ENCODE data around the gene NDUFA12.

The NDUFA12 gene

GRCh38 chr12:94980577-94980976 lies 22.9 kb downstream of the NDUFA12 start:
- DNase-seq (ENCODE audit: low spot score), result no peak

GRCh38 chr12:94979941-94980340 lies 23.6 kb downstream of the NDUFA12 start:
- DNase-seq (ENCODE audit: low spot score), result no peak

DNA sequence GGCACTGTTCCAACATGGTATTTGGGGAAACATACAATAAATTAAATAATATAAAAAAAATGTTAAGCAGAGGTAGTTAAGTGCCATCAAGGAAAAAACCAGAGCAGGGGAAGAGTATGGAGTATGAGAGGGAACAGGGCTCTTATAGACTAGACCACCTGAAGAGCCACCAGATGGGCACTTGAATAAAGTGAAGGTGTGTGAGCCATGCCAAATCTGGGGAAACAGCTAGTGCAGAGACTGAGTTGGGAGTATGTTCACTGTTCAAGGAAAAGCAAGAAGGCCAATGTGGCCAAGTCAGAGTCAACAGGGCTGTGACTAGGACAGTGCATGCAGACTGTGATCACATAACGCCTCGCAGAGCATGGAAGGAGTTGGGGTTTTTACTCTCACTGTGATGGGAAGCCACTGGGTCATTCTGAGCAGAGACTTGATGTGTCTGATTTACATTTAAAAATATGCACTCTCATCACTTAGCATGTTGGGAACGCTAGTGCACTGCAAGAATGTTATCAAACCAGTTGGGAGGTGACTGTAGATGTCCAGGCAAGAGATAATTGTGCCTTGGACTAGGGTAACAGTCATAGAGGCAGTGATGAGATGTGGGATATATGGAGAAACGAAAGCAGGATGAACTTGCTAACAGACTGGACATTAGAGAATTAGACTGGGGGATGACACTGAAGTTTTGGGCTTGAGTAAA lies 25.6 kb downstream of the NDUFA12 start:
- DNase-seq (ENCODE audit: low spot score), result no peak

GRCh38 chr12:94973221-94973620 lies 30.3 kb downstream of the NDUFA12 start:
- no peak for DNase-seq (ENCODE audit: low spot score)

DNA sequence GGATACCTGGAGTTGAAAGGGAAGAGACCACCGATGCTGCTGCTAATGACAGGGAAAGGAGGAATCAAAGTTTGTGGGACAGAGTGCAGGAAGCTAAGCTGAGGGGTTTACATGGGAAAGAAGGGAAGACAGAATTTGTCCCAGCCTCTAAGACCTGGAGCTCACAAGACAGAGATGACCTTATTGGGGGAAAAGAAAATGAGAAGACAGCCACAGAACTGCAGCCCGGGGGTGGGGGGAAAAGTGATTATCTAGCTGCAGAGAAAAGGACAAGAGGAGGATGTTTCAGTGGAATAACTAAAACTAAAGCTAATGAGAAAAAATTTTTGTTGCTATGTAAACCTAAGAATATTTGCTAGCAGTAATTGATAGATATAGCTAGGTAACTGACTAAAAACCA lies 30.7 kb downstream of the NDUFA12 start:
- DNase-seq (ENCODE audit: low spot score), result no peak

GRCh38 chr12:94971923-94972322 lies 31.6 kb downstream of the NDUFA12 start:
- no peak for DNase-seq (ENCODE audit: low spot score)

DNA sequence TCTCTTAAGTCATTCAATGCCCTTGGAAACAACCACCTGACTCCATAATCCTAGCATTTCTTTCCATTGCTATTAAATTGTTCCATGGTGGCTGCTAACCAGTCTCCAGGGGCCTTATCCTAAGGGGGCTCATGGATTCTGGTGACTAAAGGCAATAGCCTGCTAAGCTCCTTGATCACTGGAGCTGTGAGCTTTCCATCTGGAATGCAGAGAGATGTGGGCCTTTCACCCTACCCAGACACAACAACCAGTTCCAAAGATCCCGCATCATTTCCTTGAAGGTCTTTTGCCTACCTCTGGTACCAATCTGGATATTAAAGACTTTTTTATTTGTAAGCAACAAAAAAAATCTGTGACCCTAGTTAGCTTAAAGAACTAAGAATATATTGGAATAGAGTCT lies 32.9 kb downstream of the NDUFA12 start:
- no peak for DNase-seq (ENCODE audit: low spot score)

DNA sequence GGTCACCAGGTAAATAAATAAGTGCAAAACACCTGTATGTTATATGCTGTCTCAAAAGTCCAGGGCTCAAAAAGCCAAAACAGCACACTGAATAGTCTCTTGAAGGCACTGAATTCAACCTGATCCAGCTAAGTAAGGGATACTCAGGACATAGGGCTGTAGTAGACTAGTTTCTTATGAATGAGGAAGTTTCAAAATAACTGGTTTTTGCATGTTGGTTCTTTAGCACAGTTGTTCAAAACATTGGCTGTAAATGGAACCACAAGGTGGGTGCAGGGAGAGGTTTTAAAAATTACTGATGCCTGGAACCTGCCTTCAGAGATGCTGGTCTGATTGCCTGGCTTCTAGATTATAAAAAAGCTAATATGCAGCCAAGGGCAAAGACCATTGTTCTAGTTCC lies 34.1 kb downstream of the NDUFA12 start:
- DNase-seq (ENCODE audit: low spot score), result no peak

- no peak for DNase-seq (ENCODE audit: low spot score)
These were observed 37.4 kb downstream of the NDUFA12 start for GRCh38 chr12:94965982-94966630.

- no peak for DNase-seq (ENCODE audit: low spot score)
These were observed 39.8 kb downstream of the NDUFA12 start for GRCh38 chr12:94963649-94964048.

DNA sequence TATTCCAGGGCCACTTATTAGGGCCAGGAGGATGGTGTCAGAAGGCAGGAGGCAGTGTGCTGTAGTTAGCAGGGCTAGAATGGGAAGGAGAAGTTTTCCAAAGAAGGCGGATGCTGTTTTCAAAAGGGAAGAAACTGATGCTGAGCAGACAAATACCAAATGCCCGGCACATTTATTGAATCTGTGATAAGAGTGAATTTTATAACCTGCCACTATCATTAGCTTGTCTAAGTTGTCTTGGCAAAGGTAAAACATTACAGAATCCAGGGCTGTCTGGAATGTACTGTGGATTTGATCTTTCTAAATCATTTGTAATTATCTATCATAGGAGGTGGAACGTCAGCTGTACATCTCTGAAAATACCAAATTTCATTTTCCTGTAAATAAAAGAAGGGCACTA lies 40.8 kb downstream of the NDUFA12 start:
- no peak for DNase-seq (ENCODE audit: low spot score)

DNA sequence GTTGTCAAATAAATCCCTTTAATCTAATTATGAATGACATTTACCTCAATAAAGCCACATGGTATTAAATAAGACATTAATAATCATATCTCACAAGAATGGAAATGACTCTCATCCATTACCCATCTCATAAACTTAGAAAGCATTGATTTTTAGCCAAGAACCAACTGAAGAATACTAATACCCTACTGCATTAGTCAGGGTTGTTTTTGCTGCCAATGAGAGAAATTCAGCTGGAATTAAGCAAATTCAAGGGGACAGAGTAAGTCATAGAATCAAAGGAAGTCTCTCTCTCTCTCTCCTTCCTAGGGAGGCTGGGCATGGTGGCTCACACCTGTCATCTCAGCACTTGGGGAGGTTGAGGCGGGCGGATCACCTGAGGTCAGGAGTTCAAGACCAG lies 41.6 kb downstream of the NDUFA12 start:
- DNase-seq (ENCODE audit: low spot score), result no peak

DNA sequence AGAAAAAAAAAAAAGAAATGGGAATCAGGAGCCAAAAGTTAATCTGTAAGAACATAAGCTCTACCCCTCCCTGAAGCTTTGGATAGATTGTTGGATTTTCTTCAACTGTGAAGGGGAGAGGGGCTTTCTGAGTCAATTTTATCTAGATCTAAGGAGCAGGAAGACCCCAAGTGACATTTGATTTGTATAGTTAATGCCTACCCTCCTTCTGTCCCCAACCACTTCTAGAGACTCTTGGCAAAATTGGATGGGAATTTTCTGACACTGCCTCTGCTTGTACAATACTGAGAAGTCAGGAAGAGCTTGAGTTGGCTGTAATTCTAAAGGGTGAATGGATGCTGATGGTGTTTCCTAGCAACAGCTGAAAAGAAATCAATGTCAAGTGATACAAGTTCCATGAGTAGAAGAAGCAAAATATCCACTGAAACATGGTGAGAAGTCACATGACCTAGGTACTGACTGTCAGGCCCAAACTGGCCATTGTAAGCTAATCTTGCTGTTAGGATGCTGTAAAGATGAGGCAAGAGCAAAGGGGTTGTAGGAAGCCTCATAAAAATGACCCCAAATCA lies 42.2 kb downstream of the NDUFA12 start:
- no peak for DNase-seq (ENCODE audit: low spot score)

DNA sequence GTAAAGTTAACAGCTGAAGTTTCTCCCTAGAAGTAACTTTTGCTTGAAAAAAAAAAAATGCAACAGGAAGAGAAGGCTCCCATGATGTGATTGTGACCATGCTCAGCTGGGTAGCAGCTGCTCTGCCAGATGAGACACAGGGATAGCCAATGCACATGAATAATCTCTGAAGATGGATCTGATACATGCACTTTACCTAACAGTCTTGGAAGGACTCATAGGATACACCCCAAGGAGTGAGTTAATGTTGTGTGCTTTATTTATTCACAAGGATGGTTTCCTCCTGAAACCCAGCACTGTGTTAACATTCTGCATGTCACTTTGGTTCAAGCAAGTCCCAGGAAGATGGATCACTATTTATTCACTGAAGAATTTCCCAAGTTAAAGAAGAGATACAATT lies 46.5 kb downstream of the NDUFA12 start:
- no peak for DNase-seq (ENCODE audit: low spot score)

- no peak for DNase-seq (ENCODE audit: low spot score)
These were observed 48.4 kb downstream of the NDUFA12 start for GRCh38 chr12:94954948-94955592.

- DNase-seq (ENCODE audit: low spot score), result no peak
These were observed 49.3 kb downstream of the NDUFA12 start for GRCh38 chr12:94954029-94954685.

GRCh38 chr12:94952325-94952724 lies 51.2 kb downstream of the NDUFA12 start:
- DNase-seq (ENCODE audit: low spot score), result no peak

DNA sequence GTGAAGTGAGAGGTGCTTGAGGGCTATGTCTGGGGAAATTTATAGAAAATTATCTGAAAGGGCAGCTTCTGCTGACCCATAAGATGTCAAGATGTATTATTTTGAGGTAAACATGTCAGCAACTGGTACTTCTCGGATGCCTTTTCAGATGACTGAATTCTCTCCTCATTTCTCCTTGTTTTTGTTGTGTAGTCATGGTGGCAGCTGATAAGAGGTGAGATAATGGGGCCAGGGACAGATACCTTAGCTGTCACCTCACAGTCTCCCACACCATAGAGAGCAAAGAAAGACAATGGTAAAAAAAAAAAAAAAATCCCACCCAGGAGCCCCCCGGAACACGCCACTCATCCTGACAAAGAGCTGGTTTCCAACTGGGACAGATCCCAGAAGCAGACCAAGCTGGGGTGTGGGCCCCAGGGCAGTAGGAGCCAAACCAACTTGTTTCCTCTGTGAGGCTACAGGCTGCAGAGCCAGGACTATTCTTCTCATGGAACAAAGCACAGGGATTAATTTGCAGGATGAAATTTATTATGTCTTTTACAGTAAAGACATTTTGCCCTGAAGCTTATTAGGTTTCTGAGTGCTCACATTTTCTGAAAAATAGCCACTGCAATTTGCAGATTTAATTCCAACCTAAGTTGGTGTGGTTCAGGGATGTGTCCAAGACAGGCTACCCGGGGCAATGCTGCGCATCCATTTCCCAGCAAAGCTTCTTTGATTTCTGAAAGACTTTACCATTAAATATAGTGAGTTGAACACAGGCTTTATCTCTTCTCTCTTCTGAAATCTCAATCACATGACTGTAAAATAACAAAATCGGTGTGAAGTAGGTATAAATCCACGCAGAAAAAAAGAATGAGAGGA lies 52.2 kb downstream of the NDUFA12 start:
- DNase-seq (ENCODE audit: low spot score), result no peak

DNA sequence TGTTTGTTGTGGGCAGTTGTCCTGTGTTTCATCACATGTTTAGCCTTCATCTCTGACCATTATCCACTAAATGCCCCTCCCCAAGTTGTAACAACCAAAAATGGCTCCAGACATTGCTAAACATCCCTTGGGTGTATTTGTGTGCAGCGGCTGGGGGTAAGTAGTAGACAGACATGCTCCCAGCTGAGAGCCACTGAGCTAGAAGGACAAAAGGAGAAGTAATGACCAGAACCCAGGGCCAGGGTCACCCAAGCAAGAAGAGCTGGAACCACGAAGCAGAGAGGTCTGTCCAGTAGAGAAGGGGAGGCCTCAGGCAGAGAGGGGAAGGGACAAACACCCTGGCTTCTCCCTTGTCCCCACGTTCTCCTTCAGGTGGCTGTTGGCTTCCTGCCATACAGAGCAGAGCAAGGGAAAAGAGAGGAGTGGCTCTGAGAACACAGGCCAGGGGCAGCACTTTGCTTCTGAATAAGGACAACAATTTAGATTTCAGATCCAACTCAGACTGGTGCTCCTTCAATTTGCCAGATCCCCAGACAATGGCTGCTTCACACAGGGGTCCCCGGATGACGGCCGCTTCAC lies 55.2 kb downstream of the NDUFA12 start:
- DNase-seq (ENCODE audit: low spot score), result no peak

GRCh38 chr12:94942663-94943062 lies 60.8 kb downstream of the NDUFA12 start:
- no peak for DNase-seq (ENCODE audit: low spot score)

DNA sequence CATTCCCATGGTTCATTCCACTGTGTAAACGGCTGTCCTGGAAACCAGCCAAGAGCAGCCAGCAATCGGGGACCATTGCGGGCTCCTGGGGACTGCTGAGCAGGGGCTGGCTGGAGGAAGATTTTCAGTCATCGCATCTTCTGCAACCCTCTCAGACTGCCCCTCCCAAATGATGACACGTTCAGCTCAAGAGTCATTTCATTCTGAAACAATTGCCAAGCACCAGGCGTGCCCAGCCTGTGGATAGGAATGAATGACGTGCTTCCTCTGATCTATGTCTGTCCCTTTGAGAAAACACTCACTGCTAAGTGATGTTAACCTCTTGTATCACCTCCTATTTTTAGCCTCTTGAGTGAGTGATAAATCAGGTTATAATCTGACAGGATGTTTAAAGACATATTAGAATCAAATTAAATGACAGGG lies 62.0 kb downstream of the NDUFA12 start:
- peak; percentile 85 for DNase-seq (ENCODE audit: low spot score)

Measured in AG08395 (cell line).